HG03025 (cell line): ENCODE data around the gene MKX.

Experiments
- ATAC-seq: cut with Tn5 transposase; IDR thresholded peaks from one replicate; pipeline ENCODE4 v1.9.1; 2021; ENCODE audit warnings: mild to moderate bottlenecking, moderate library complexity; ENCODE audit not compliant: unreplicated experiment, low FRiP score

The MKX gene

GRCh38 chr10:27659786-27660185 lies 85.8 kb downstream of the MKX start:
- ATAC-seq, result no peak

GRCh38 chr10:27658788-27659187 lies 86.8 kb downstream of the MKX start:
- no peak for ATAC-seq

- ATAC-seq, result no peak
Measured at GRCh38 chr10:27655296-27655695, 90.3 kb downstream of the MKX start.

GRCh38 chr10:27654284-27654683 lies 91.3 kb downstream of the MKX start:
- no peak for ATAC-seq

- ATAC-seq, result no peak
Measured at GRCh38 chr10:27646604-27647175, 98.9 kb downstream of the MKX start.

GRCh38 chr10:27646194-27646593 lies 99.4 kb downstream of the MKX start:
- ATAC-seq, result no peak

- no peak for ATAC-seq
Measured at GRCh38 chr10:27644307-27644939, 101.2 kb downstream of the MKX start.

- ATAC-seq, result no peak
Measured at GRCh38 chr10:27643301-27643700, 102.3 kb downstream of the MKX start.

- no peak for ATAC-seq
Measured at GRCh38 chr10:27642023-27642589, 103.5 kb downstream of the MKX start.

- ATAC-seq, result no peak
Measured at GRCh38 chr10:27638071-27638750, 107.4 kb downstream of the MKX start.

- ATAC-seq, result no peak
Measured at GRCh38 chr10:27637601-27638000, 108.0 kb downstream of the MKX start.

GRCh38 chr10:27636816-27637215 lies 108.8 kb downstream of the MKX start:
- no peak for ATAC-seq

- ATAC-seq, result no peak
Measured at GRCh38 chr10:27635699-27636270, 109.8 kb downstream of the MKX start.

- ATAC-seq, result no peak
Measured at GRCh38 chr10:27635290-27635689, 110.3 kb downstream of the MKX start.

GRCh38 chr10:27628621-27629020 lies 117.0 kb downstream of the MKX start:
- ATAC-seq, result no peak

- no peak for ATAC-seq
Measured at GRCh38 chr10:27626890-27627289, 118.7 kb downstream of the MKX start.

- no peak for ATAC-seq
Measured at GRCh38 chr10:27625452-27626211, 120.0 kb downstream of the MKX start.

- no peak for ATAC-seq
Measured at GRCh38 chr10:27624941-27625340, 120.7 kb downstream of the MKX start.
